Suprapubic skin (tissue), 3 donors: ENCODE results near the gene RHCG.

ENCODE experiments used
- EP300 ChIP-seq: sonication (generic); formaldehyde crosslinking; IDR thresholded peaks from one replicate; pipeline ENCODE4 v1.6.1; 2017; ENCODE audit warnings: antibody characterized with exemption
- POLR2A ChIP-seq, 2 donors: fragments of 450-650 bp; IDR thresholded peaks; one replicate each; pipeline ENCODE4 v1.6.1; 2017; ENCODE audit warnings: antibody characterized with exemption in 2 of 2, mild to moderate bottlenecking in 2 of 2, moderate library complexity in 2 of 2
- TF ChIP-seq, protein P1 (sequence below), 2 donors: fragments of 200-600 bp in 1 of 2; fragments of 450-650 bp in 1 of 2; sonication (generic) in 1 of 2; IDR thresholded peaks; one replicate each; pipeline ENCODE4 v1.5.1; 2016 to 2019; ENCODE audit warnings: antibody characterized with exemption in 2 of 2, mild to moderate bottlenecking in 1 of 2, moderate library complexity in 1 of 2

DNA sequence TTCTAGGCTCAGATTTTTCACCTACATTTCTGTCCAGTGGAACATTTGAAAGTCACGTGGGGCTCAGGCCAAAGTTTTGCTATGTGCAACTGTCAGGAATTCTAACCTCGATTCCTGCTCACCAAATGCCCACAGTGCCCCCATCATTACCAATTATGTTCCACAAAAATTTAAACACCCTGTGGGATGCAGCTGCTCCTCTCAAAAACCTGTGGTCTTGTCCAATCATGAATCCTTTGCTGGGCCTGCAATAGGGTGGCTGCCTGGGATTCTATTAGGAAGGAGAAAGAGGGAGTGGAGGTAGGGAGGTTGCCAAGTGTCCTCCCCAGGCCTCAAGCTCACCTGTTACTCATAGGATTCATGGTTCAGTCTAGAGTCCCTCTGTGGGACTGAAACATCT is 68.1 kb downstream of the RHCG start:
- TF ChIP-seq, protein P1, sequence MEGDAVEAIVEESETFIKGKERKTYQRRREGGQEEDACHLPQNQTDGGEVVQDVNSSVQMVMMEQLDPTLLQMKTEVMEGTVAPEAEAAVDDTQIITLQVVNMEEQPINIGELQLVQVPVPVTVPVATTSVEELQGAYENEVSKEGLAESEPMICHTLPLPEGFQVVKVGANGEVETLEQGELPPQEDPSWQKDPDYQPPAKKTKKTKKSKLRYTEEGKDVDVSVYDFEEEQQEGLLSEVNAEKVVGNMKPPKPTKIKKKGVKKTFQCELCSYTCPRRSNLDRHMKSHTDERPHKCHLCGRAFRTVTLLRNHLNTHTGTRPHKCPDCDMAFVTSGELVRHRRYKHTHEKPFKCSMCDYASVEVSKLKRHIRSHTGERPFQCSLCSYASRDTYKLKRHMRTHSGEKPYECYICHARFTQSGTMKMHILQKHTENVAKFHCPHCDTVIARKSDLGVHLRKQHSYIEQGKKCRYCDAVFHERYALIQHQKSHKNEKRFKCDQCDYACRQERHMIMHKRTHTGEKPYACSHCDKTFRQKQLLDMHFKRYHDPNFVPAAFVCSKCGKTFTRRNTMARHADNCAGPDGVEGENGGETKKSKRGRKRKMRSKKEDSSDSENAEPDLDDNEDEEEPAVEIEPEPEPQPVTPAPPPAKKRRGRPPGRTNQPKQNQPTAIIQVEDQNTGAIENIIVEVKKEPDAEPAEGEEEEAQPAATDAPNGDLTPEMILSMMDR (IDR thresholded peaks at IDR 0.05), result no peak
- no peak for TF ChIP-seq EP300
- TF ChIP-seq POLR2A (IDR thresholded peaks at IDR 0.05), result no peak
